ENCODE results near the gene DLG5.

- TF ChIP-seq CTCF (IDR thresholded peaks at IDR 0.05): no peak
- TF ChIP-seq RAD21 (IDR thresholded peaks at IDR 0.05; ENCODE audit: low read length): no peak
- no peak for TF ChIP-seq RFX5 (IDR thresholded peaks at IDR 0.05; ENCODE audit: low read length)
- TF ChIP-seq NFIC (IDR thresholded peaks at IDR 0.05; ENCODE audit: borderline replicate concordance): no peak
- no peak for TF ChIP-seq SIN3A (IDR thresholded peaks at IDR 0.05; ENCODE audit: borderline replicate concordance, low read depth, low read length)
- TF ChIP-seq FOSL2 (IDR thresholded peaks at IDR 0.05; ENCODE audit: borderline replicate concordance, low read depth): peak; percentile 6; the same call in 1 of the 2 replicates
- no peak for TF ChIP-seq REST (IDR thresholded peaks at IDR 0.05; ENCODE audit: low read depth, low read length)
- no peak for TF ChIP-seq MAX (IDR thresholded peaks at IDR 0.05; ENCODE audit: low read depth)
- no peak for TF ChIP-seq TAF1 (IDR thresholded peaks at IDR 0.05; ENCODE audit: borderline replicate concordance, low read depth, low read length)
- no peak for TF ChIP-seq USF2 (IDR thresholded peaks at IDR 0.05; ENCODE audit: borderline replicate concordance, low read depth, low read length)
- TF ChIP-seq PBX3 (IDR thresholded peaks at IDR 0.05): no peak
- TF ChIP-seq GABPA (IDR thresholded peaks at IDR 0.05; ENCODE audit: low read depth): no peak
- TF ChIP-seq JUND (IDR thresholded peaks at IDR 0.05): 0 out of 2 replicates have a peak, but pooled peaks have one; percentile 11
- no peak for TF ChIP-seq ZBTB33 (IDR thresholded peaks at IDR 0.05; ENCODE audit: borderline replicate concordance, low read depth)
These were observed 184.8 kb downstream of the DLG5 start for GRCh38 chr10:77741746-77742145.
